GM18867 (cell line): ENCODE data around the gene WDR72.
"Not testable (repeated sequence)": the region's sequence is repeated elsewhere in the genome, so short reads cannot be mapped to it uniquely, and the experiment has no call there.

Experiments used
- ATAC-seq: cut with Tn5 transposase; IDR thresholded peaks from one replicate; pipeline ENCODE4 v1.9.1; 2021; ENCODE audit warnings: mild to moderate bottlenecking, moderate library complexity; ENCODE audit not compliant: unreplicated experiment

WDR72 gene

GRCh38 chr15:53540626-53541300, 218.7 kb downstream of the WDR72 start:
- not testable (repeated sequence) for ATAC-seq

- ATAC-seq = no peak
Observed at GRCh38 chr15:53539878-53540277, 219.6 kb downstream of the WDR72 start.

DNA sequence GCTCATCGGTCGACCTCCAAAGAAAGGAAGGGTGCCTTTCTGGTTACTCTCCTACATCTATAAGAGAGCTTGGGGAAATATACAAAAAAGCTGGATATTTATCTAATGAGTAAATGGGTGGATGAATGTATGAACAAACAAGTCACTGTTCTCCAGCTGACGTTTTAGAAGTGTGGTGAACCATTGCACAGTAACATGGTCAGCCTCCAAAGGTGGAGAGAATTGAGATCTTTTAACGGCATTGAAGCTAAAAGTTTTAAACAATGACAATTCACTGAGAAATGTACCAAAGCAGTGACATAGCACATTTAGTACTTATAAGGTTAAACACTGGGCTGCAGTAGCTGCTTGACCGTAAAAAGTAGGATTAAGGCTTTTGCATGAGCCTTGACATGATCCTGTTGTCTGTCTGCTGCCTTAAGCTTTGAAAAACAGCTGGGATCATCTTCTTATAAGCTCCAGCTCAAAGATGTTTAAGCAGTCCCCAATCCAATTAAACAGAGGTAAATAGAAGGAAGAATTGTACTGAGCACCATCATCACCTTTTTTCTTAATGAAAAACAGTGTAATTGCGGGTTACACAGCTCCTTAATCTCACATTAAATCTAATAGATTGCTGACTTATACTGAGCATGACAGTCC, 222.9 kb downstream of the WDR72 start:
- no peak for ATAC-seq

- no peak for ATAC-seq
Observed at GRCh38 chr15:53535886-53536285, 223.6 kb downstream of the WDR72 start.

DNA sequence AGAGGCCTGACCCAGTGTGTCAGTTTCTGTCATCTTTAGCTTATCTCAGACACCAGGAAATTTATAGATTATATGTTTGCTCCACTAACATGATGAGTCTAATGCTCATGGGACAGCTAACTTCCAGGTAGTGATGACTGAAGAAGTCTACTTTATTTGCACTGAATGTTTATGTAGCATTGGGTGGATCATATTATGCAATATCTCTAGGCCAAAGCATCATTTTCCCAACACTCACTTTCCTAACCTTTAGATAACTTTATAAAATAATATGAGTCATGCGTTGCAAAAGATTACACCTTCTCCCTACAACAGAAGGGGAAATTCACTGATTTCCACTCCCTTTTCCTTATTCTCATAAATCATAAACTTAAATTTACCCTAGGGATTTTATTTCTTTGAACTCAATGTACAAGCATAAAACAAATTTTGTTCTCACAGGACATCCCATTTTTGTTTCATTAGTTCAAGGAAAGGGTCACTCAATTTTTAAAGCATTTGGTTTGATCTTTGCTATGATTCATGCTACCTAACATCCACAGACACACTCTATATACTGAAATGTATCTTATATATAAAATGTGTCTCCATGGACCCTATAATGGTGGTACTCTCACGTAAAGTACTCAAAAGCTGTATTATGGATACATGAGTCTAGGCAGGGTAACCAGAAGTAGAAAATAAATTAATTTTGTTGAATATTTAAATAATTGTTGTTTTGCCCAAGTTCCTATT, 225.2 kb downstream of the WDR72 start:
- ATAC-seq = no peak

- ATAC-seq = no peak
Observed at GRCh38 chr15:53530761-53531160, 228.7 kb downstream of the WDR72 start.

DNA sequence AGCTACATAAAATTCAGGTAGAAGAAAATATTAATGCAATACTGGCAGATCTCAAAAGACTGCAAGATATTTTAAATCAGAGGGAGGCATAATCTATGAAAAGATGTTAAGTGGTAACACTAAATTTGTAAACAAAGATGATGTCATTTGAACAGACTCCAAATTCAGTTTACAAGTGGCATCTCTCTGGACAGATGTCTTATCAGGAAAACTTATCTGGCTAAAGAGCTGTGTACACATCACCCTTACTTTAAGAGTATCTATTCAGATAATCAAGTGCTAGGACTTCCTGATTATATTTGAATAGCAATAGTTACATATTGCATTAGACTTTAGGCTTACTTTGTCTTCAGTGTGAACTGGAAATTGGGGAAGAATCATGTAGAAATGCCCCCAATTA, 231.5 kb downstream of the WDR72 start:
- no peak for ATAC-seq

DNA sequence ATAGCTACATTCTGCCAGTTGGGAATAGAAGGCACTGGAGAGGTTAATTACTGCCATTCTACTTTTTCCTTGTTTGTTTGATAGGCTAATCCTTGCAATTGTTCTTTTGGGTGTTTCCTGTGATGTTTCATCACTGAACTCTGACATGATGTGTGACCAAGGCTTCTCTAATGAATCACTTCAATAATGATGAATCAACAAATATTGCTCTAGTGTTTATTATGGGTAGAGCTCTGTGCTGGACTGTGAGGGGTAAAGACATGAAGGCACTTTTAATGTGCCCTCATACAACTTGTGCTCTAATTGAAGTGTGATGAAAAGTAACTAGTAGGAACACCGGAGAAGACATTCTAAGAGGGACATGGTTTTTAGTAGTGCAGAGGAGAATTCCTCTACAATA, 233.6 kb downstream of the WDR72 start:
- no peak for ATAC-seq

DNA sequence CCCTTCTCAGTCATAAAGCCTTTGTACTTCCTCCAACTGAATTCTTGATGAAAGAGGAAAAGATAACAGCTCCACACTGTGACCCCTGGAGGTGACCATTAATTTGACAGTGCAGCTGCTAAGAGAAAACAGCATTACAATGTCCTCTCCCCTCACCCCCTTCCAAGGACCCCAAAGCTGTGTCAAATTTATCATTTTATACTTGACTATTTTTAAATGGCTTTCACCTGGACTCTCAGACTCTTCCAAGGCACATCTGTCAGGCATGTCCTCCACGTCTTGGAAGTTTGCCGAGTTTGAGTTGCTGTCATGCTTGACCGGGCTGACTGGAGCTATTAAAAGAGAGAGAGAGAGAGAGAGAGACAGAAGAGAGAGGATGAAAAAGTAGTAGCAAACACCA, 236.5 kb downstream of the WDR72 start:
- no peak for ATAC-seq

DNA sequence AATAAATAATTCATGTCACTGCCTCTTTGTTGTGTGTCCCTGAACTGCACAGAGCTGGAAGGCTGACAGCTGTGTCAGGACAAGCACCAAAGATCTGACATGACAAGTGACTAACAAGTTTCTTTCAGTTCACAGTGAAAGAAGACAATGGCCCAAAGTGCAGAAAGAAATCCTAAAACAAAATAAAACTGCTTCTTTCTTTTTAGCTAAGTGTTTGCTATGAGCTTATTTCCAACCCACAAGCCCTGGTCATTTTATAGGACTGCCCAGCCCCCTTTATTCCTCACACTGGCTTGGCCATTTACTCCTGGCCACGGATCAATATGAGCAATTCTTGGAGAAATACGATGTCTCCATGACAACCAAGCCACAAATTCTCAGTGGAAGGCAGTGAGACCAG, 238.5 kb downstream of the WDR72 start:
- ATAC-seq = no peak

DNA sequence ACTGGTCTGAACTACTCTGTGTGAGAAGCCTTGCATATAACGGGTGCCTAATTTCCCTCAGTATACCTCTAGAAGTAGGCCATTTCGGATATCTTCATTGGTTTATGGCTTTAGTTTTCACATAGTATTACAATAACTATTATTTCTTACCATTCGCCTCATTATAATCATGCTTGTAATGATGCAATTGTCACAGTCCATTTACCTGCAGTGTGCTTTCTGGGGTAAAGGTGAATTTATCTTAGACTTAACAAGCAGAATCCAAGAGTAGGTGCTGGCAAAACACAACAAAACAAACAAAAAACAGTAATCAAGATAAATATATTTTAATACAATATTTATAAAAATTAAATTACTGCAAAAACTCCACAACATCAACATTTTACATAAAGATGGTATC, 246.0 kb downstream of the WDR72 start:
- ATAC-seq = no peak

DNA sequence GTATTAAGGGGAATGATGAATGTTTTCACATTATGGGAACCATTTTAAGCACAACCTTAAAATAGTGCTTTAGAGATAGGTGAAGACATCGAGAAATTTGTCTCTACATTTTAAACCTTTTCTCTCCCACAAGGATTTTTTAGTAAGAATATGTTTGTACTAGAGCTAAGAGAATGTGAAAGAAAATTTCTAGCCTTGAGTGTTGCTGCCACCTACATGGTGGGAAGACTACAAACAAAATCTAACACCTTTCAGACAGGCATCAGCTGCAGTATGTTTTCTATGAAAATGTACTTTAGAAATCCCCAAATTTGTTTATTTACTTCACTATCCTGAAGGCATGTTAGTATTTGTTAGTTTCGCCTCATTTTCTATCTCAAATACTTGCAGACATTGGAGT, 247.4 kb downstream of the WDR72 start:
- ATAC-seq = no peak

DNA sequence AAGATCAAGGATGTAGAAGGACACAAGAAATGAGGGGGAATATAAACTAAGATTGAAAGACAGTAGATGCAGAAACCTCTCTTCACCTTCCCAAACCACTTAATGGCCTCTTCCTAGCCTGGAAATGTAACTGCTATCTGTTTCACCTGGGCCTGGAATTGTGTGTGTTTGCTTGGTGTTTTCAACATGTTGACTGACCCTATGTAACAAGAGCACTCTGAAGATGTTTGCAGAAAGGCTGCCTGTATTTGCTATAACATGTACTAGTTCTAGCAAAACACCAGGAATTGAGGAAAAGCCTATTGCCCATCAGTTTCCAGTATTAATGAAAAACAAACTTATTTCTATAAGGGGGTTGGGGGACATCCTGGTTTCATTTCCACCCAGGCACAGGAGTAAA, 248.3 kb downstream of the WDR72 start:
- ATAC-seq = no peak

DNA sequence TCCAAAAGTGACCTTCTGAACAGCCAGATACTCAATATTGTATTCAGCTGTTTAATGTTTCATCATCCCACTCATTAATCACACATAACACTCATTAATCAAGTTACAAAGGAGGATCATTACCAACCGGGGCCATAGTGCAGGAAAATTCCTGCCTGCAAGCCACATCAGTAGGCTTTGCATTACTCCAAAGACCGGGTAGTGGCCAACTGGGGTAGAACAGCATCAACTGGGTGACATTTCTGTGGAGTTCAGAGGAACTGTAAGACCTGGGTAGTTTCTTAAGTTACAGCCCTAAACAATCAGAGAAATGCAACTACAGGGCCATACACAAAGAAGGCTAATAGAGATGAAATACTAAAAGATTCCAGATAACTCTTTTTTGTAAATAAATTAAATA, 253.1 kb downstream of the WDR72 start:
- no peak for ATAC-seq

- no peak for ATAC-seq
Observed at GRCh38 chr15:53498996-53499395, 260.5 kb downstream of the WDR72 start.

- no peak for ATAC-seq
Observed at GRCh38 chr15:53490341-53490740, 269.1 kb downstream of the WDR72 start.

- no peak for ATAC-seq
Observed at GRCh38 chr15:53482055-53482454, 277.4 kb downstream of the WDR72 start.

- no peak for ATAC-seq
Observed at GRCh38 chr15:53477981-53478766, 281.3 kb downstream of the WDR72 start.

- no peak for ATAC-seq
Observed at GRCh38 chr15:53473886-53474285, 285.6 kb downstream of the WDR72 start.

- no peak for ATAC-seq
Observed at GRCh38 chr15:53473435-53473834, 286.0 kb downstream of the WDR72 start.

GRCh38 chr15:53472883-53473282, 286.6 kb downstream of the WDR72 start:
- no peak for ATAC-seq
